Fibroblast of lung (primary cell): ENCODE results near the gene SEC24D.

ENCODE experiments used
- CTCF ChIP-seq, 2 donors: IDR thresholded peaks in 1 of 2; conservative IDR thresholded peaks in 1 of 2; 1 replicate in 1 of 2; 2 replicates in 1 of 2; pipeline ENCODE4 v1.5.1; 2011 to 2012; ENCODE audit warnings: low read length in 2 of 2, control low read depth in 1 of 2, inconsistent platforms in 1 of 2, low read depth in 1 of 2, mild to moderate bottlenecking in 1 of 2
- EZH2 ChIP-seq: IDR thresholded peaks from 2 replicates; pipeline ENCODE4 v1.5.1; 2012; ENCODE audit warnings: low read length, control low read depth, mild to moderate bottlenecking; ENCODE audit errors: missing control alignments

DNA sequence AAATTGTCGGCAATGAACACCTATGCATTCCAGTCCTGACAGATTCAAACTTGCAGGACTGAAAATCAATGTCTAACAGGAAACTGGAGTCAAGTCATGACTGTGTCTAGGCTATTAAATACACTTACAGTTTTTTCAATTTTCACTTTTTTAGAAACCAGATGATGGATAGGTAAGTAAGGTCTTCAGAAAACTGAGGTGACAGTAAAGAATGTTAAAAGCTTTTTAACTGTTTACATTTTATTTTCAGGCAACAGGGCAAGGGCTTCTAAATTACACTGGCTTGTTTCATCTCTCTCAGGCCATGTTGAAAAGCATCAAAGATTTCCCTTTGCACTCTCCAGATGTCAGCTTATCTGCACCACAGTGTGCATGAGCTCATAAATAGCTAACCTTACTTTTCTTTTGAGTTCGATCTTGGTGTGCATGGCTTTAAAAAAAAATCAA is 65.2 kb downstream of the SEC24D start:
- TF ChIP-seq EZH2 (no peak), CTCF (conservative IDR thresholded peaks at IDR 0.05 in 1 of 2, IDR thresholded peaks at IDR 0.05 in 1 of 2; ENCODE audit: low read depth in 1 of 2, low read length in 2 of 2) (no peak)
